ENCODE data around the gene CASP8.
"Not testable (repeated sequence)": the region's sequence is repeated elsewhere in the genome, so short reads cannot be mapped to it uniquely, and the experiment has no call there.

The CASP8 gene

GRCh38 chr2:201271917-201272316, 11.6 kb downstream of the CASP8 start:
- no peak for DNase-seq

GRCh38 chr2:201273330-201273983, 13.1 kb downstream of the CASP8 start:
- DNase-seq: no peak

- no peak for DNase-seq
These were observed 14.7 kb downstream of the CASP8 start for GRCh38 chr2:201275069-201275468.

- DNase-seq: no peak
These were observed 15.7 kb downstream of the CASP8 start for GRCh38 chr2:201275990-201276389.

GRCh38 chr2:201276511-201276910, 16.2 kb downstream of the CASP8 start:
- no peak for DNase-seq

- no peak for DNase-seq
These were observed 18.7 kb downstream of the CASP8 start for GRCh38 chr2:201279079-201279478.

- DNase-seq: no peak
These were observed 20.1 kb downstream of the CASP8 start for GRCh38 chr2:201280191-201281040.

- no peak for DNase-seq
These were observed 25.2 kb downstream of the CASP8 start for GRCh38 chr2:201285499-201285898.

GRCh38 chr2:201290457-201291148, 30.3 kb downstream of the CASP8 start:
- DNase-seq: not testable (repeated sequence)

GRCh38 chr2:201298462-201299052, 38.2 kb downstream of the CASP8 start:
- DNase-seq: no peak

- DNase-seq: not testable (repeated sequence)
These were observed 39.6 kb downstream of the CASP8 start for GRCh38 chr2:201299929-201300328.

GRCh38 chr2:201307876-201308275, 47.5 kb downstream of the CASP8 start:
- DNase-seq: no peak

GRCh38 chr2:201308914-201309313, 48.6 kb downstream of the CASP8 start:
- no peak for DNase-seq

- no peak for DNase-seq
These were observed 53.0 kb downstream of the CASP8 start for GRCh38 chr2:201313362-201313761.

- no peak for DNase-seq
These were observed 59.2 kb downstream of the CASP8 start for GRCh38 chr2:201319511-201319910.

GRCh38 chr2:201320257-201320656, 59.9 kb downstream of the CASP8 start:
- DNase-seq: no peak

- DNase-seq: no peak
These were observed 60.4 kb downstream of the CASP8 start for GRCh38 chr2:201320701-201321100.

- no peak for DNase-seq
These were observed 62.4 kb downstream of the CASP8 start for GRCh38 chr2:201322772-201323171.

- no peak for DNase-seq
These were observed 67.3 kb downstream of the CASP8 start for GRCh38 chr2:201327678-201328077.

GRCh38 chr2:201329409-201329808, 69.1 kb downstream of the CASP8 start:
- no peak for DNase-seq
